HUES48 (cell line): ENCODE measurements around the gene DPP9.

Experiments
- H3K27ac ChIP-seq: one replicate; pipeline ENCODE4 v1.7.0; 2013; ENCODE audit warnings: low read depth, low read length, inconsistent platforms
- H3K27me3 ChIP-seq: 2 replicates; pipeline ENCODE4 v1.6.1; 2013; ENCODE audit warnings: mild to moderate bottlenecking, low read length; ENCODE audit not compliant: control insufficient read depth, insufficient read depth
- H3K36me3 ChIP-seq: 2 replicates; pipeline ENCODE4 v1.6.1; 2013; ENCODE audit warnings: low read length; ENCODE audit not compliant: control insufficient read depth, insufficient read depth
- H3K4me1 ChIP-seq: 2 replicates; pipeline ENCODE4 v1.6.1; 2013; ENCODE audit warnings: mild to moderate bottlenecking, low read length; ENCODE audit not compliant: control insufficient read depth, insufficient read depth
- H3K4me3 ChIP-seq: 2 replicates; pipeline ENCODE4 v1.5.1; 2013; ENCODE audit warnings: mild to moderate bottlenecking, low read depth, low read length
- H3K9ac ChIP-seq: 2 replicates; pipeline ENCODE4 v1.6.1; 2013; ENCODE audit warnings: mild to moderate bottlenecking, low read depth, low read length, moderate library complexity
- H3K9me3 ChIP-seq: 2 replicates; pipeline ENCODE4 v1.6.1; 2013; ENCODE audit warnings: low read length; ENCODE audit not compliant: control insufficient read depth, insufficient read depth

Gene DPP9

GRCh38 chr19:4707956-4708650 is 15.5 kb downstream of the DPP9 start:
- Histone ChIP-seq H3K27me3 (no peaks in the 10 kb centered on the region), H3K27ac (no peak overlapping the region), H3K36me3 (peaks cover 68% of the 10 kb centered on the region), H3K9ac (no peak overlapping the region), H3K4me1 (no peaks in the 10 kb centered on the region), H3K4me3 (no peak overlapping the region), H3K9me3 (no peaks in the 10 kb centered on the region)

- Histone ChIP-seq H3K27me3 (no peaks in the 10 kb centered on the region), H3K4me1 (no peaks in the 10 kb centered on the region), H3K9me3 (no peaks in the 10 kb centered on the region), H3K36me3 (peaks cover 66% of the 10 kb centered on the region), H3K27ac (no peak overlapping the region), H3K4me3 (no peak overlapping the region), H3K9ac (no peak overlapping the region)
Observed at GRCh38 chr19:4707322-4707721, 16.3 kb downstream of the DPP9 start.

- no peaks in the 10 kb centered on the region for H3K27me3 ChIP-seq
- no peaks in the 10 kb centered on the region for H3K9me3 ChIP-seq
- no peaks in the 10 kb centered on the region for H3K4me1 ChIP-seq
- H3K4me3 ChIP-seq, result no peak overlapping the region
- no peak overlapping the region for H3K9ac ChIP-seq
- peaks cover 69% of the 10 kb centered on the region for H3K36me3 ChIP-seq
- H3K27ac ChIP-seq, result no peak overlapping the region
Observed at GRCh38 chr19:4705413-4706131, 18.1 kb downstream of the DPP9 start.

- H3K9ac ChIP-seq, result no peak overlapping the region
- no peaks in the 10 kb centered on the region for H3K9me3 ChIP-seq
- H3K27ac ChIP-seq, result no peak overlapping the region
- H3K27me3 ChIP-seq, result no peaks in the 10 kb centered on the region
- H3K36me3 ChIP-seq, result peaks cover 70% of the 10 kb centered on the region
- H3K4me1 ChIP-seq, result no peaks in the 10 kb centered on the region
- no peak overlapping the region for H3K4me3 ChIP-seq
Observed at GRCh38 chr19:4704317-4704673, 19.3 kb downstream of the DPP9 start.

GRCh38 chr19:4703671-4704316 is 19.8 kb downstream of the DPP9 start:
- H3K9me3 ChIP-seq, result no peaks in the 10 kb centered on the region
- H3K36me3 ChIP-seq, result peaks cover 71% of the 10 kb centered on the region
- no peak overlapping the region for H3K27ac ChIP-seq
- no peak overlapping the region for H3K4me3 ChIP-seq
- H3K27me3 ChIP-seq, result no peaks in the 10 kb centered on the region
- no peak overlapping the region for H3K9ac ChIP-seq
- H3K4me1 ChIP-seq, result no peaks in the 10 kb centered on the region

- Histone ChIP-seq H3K9ac (no peak overlapping the region), H3K27me3 (no peaks in the 10 kb centered on the region), H3K4me1 (no peaks in the 10 kb centered on the region), H3K27ac (no peak overlapping the region), H3K4me3 (no peak overlapping the region), H3K9me3 (no peaks in the 10 kb centered on the region), H3K36me3 (peaks cover 69% of the 10 kb centered on the region)
Observed at GRCh38 chr19:4702764-4703163, 20.9 kb downstream of the DPP9 start.

- Histone ChIP-seq H3K27ac (no peak overlapping the region), H3K4me1 (no peaks in the 10 kb centered on the region), H3K4me3 (no peak overlapping the region), H3K9ac (no peak overlapping the region), H3K27me3 (no peaks in the 10 kb centered on the region), H3K9me3 (no peaks in the 10 kb centered on the region), H3K36me3 (peaks cover 81% of the 10 kb centered on the region)
Observed at GRCh38 chr19:4701557-4701956, 22.1 kb downstream of the DPP9 start.

GRCh38 chr19:4700693-4700970 is 23.0 kb downstream of the DPP9 start:
- Histone ChIP-seq H3K27ac (no peak overlapping the region), H3K4me1 (no peaks in the 10 kb centered on the region), H3K36me3 (peaks cover 78% of the 10 kb centered on the region)

GRCh38 chr19:4699826-4700692 is 23.6 kb downstream of the DPP9 start:
- Histone ChIP-seq H3K27ac (no peak overlapping the region), H3K4me1 (no peaks in the 10 kb centered on the region), H3K27me3 (no peaks in the 10 kb centered on the region), H3K9ac (no peak overlapping the region), H3K9me3 (no peaks in the 10 kb centered on the region), H3K36me3 (peaks cover 78% of the 10 kb centered on the region), H3K4me3 (no peak overlapping the region)

More at GRCh38 chr19:4700693-4700970, 23.0 kb downstream of the DPP9 start:
- Histone ChIP-seq H3K27me3 (no peaks in the 10 kb centered on the region), H3K9me3 (no peaks in the 10 kb centered on the region), H3K4me3 (no peak overlapping the region), H3K9ac (no peak overlapping the region)

GRCh38 chr19:4697304-4697703 is 26.3 kb downstream of the DPP9 start:
- Histone ChIP-seq H3K9me3 (no peaks in the 10 kb centered on the region), H3K4me3 (no peak overlapping the region), H3K9ac (no peak overlapping the region), H3K27me3 (no peaks in the 10 kb centered on the region), H3K36me3 (peaks cover 83% of the 10 kb centered on the region), H3K27ac (no peak overlapping the region), H3K4me1 (no peaks in the 10 kb centered on the region)
